NOMO-1 treated with DMSO at 0.1 percent for 48 hours (cell line): ENCODE data around the gene SLC5A5.
"Not testable (repeated sequence)": the region's sequence is repeated elsewhere in the genome, so short reads cannot be mapped to it uniquely, and the experiment has no call there.

ENCODE experiments used
- DNase-seq: peaks from one replicate; lab custom pipeline; 2025; ENCODE audit not compliant: unreplicated experiment; lab: John Stamatoyannopoulos, UW

SLC5A5 gene

GRCh38 chr19:17871032-17871877 lies 490 bp upstream of the SLC5A5 start:
- DNase-seq: no peak

DNA sequence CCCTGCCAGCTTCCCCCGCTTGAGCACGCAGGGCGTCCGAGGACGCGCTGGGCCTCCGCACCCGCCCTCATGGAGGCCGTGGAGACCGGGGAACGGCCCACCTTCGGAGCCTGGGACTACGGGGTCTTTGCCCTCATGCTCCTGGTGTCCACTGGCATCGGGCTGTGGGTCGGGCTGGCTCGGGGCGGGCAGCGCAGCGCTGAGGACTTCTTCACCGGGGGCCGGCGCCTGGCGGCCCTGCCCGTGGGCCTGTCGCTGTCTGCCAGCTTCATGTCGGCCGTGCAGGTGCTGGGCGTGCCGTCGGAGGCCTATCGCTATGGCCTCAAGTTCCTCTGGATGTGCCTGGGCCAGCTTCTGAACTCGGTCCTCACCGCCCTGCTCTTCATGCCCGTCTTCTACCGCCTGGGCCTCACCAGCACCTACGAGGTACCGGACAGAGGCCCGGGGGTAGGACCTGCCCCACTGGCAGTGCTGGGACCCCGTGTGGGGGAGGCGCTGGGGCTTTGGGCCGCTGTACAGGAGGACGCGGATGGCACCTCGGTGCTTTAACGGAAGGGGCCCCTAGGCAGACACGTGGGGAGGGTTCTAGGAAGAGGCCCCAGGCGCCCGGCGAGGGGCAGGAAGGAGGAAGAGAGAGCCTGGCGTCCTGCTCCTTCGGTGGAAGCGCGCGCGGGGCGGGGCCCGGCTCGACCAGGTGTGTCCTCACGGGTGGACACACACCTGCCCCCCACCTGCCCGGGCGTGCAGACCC lies 681 bp downstream of the SLC5A5 start:
- DNase-seq: peak; percentile 72

- DNase-seq: peak; percentile 40
These were observed 2.3 kb downstream of the SLC5A5 start for GRCh38 chr19:17873786-17874757.

GRCh38 chr19:17874758-17875135 lies 3.0 kb downstream of the SLC5A5 start:
- DNase-seq: no peak

DNA sequence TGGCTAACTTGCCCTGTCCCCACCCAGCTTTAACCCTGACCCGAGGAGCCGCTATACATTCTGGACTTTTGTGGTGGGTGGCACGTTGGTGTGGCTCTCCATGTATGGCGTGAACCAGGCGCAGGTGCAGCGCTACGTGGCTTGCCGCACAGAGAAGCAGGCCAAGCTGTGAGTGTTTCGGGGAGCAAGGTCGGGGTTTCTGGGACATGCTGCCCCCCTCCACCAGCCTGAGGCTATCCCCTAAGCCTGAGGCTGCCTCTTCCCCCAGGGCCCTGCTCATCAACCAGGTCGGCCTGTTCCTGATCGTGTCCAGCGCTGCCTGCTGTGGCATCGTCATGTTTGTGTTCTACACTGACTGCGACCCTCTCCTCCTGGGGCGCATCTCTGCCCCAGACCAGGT lies 6.0 kb downstream of the SLC5A5 start:
- no peak for DNase-seq

DNA sequence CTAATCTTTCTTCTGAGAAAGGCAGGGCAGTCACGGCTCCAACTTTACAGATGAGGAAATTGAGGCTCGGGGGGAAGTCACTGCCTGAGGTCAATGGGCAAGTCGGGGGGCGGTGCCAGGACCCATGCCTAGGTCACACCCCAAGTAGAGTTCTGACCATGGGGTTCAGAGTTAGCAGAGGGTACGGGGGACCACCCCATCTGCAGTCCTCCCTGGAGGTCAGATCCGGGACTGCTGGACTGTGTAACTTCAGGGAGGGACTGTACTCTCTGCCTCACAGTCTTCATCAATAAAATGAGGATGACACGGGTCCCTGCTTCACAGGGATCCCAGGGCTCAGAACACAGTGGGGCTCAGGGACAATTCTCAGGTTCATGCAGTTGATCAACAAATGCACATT lies 7.7 kb downstream of the SLC5A5 start:
- no peak for DNase-seq

GRCh38 chr19:17881701-17882100 lies 10.0 kb downstream of the SLC5A5 start:
- no peak for DNase-seq

DNA sequence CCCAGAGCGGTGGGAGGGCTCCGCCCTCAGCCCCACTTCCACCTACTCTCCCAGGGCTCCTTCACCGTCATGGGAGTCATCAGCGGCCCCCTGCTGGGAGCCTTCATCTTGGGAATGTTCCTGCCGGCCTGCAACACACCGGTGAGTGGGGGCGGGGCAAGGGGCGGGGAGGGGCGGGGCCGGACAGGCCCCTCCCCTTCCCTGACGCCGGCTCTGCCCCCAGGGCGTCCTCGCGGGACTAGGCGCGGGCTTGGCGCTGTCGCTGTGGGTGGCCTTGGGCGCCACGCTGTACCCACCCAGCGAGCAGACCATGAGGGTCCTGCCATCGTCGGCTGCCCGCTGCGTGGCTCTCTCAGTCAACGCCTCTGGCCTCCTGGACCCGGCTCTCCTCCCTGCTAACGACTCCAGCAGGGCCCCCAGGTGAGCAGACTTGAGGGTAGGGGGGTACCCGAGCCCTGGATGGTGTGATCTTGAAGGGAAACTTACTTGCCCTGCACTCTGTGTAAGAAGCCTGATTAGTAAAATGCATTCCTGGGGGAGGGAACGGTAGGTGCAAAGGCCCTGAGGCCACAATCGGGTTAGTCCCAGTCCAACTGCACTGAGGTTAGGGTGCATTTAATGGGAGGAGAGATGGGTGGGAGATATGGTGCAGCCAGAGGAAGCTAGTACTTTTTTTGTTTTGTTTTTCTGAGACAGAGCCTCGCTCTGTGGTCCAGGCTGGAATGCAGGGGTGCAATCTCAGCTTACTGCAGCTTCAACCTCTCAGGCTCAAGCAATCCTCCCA lies 12.1 kb downstream of the SLC5A5 start:
- no peak for DNase-seq

DNA sequence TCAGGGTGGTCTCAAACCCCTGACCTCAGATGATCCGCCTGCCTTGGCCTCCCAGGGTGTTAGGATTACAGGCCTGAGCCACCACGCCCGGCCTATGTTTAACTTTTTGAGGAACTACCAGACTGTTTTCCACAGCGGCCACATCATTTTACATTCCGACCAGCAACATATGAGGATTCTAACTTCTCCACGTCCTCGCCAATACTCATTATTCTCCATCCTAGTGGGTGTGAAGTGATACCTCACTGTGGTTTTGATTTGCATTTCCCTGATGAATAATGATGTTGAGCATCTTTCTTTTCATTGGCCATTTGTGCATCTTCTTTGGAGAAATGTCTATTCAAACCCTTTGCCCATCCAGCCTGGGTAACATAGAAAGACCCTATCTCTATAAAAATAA lies 14.8 kb downstream of the SLC5A5 start:
- no peak for DNase-seq

- DNase-seq: not testable (repeated sequence)
These were observed 15.5 kb downstream of the SLC5A5 start for GRCh38 chr19:17887221-17887620.

GRCh38 chr19:17888260-17888659 lies 16.5 kb downstream of the SLC5A5 start:
- DNase-seq: no peak

- peak; percentile 42 for DNase-seq
These were observed 18.0 kb downstream of the SLC5A5 start for GRCh38 chr19:17889609-17890214.

DNA sequence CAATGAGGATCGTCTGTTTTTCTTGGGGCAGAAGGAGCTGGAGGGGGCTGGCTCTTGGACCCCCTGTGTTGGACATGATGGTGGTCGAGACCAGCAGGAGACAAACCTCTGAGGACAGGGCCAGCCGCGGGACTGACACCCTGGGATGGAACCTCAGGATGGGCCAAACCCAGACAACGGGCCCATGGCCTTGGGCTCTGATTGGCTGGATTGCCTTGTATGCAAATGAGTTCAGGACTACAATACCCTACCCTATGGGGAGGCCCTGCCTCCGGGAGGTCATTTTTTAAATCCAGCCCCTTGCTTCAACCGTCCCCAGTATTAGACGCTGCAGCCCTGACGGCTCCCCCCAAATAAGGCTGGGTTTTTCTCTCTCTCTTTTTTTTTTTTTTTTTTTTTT lies 22.0 kb downstream of the SLC5A5 start:
- DNase-seq: no peak

- DNase-seq: no peak
These were observed 31.0 kb downstream of the SLC5A5 start for GRCh38 chr19:17902701-17903100.

DNA sequence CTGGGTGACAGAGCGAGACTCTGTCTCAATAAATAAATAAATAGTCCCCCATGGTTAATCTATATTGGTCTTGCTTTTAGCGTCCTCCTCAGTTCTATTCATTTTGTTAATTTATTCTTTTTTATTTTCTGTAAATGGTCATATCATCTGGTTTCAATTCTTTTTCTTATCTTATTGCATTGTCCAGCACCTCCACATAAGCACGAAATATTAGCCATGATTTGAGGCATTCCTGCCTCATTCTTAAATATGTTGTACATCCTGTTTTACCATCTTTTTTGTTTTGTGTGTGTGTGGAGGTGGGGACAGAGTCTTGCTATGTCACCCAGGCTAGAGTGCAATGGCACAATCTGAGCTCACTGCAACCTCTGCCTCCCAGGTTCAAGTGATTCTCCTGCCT lies 36.5 kb downstream of the SLC5A5 start:
- DNase-seq: no peak

GRCh38 chr19:17909003-17909732 lies 37.4 kb downstream of the SLC5A5 start:
- DNase-seq: no peak

GRCh38 chr19:17910791-17911360 lies 39.1 kb downstream of the SLC5A5 start:
- DNase-seq: no peak

- DNase-seq: no peak
These were observed 44.3 kb downstream of the SLC5A5 start for GRCh38 chr19:17915940-17916593.
